H1 (cell line): Measurements from ENCODE around the gene NOS3. TPM values are rescaled to one million over a fixed set of nuclear protein-coding genes. Genes with fewer than 3 reads are reported as not detected.

Experiments
- CTCF ChIA-PET: fragments of 300-600 bp; sonication (Branson Sonifier 250); formaldehyde crosslinking; loops from one replicate; lab custom pipeline; 2021; ENCODE audit not compliant: partially characterized antibody; lab: Charles Lee
- POLR2A ChIA-PET: fragments of 300-600 bp; sonication (Branson Sonifier 250); formaldehyde crosslinking; loops from one replicate; lab custom pipeline; 2021; ENCODE audit warnings: inconsistent platforms; ENCODE audit not compliant: partially characterized antibody; lab: Charles Lee
- DNase-seq, 2 experiments: peaks; one replicate each; pipeline versions ENCODE4 v3.0.0 to v3.0.0-alpha.2; 2010 to 2022; ENCODE audit warnings: low spot score in 2 of 2, low read depth in 1 of 2, mixed read lengths in 1 of 2
- FAIRE-seq: peaks from 2 replicates; lab custom pipeline; 2011; peaks lifted over from hg19 to GRCh38; lab: Jason Lieb, UNC
- H2AFZ ChIP-seq: 2 replicates; pipeline ENCODE4 v1.8.1; 2012; ENCODE audit warnings: low read length, inconsistent platforms
- H2AK5ac ChIP-seq: 2 replicates; pipeline ENCODE4 v1.6.1; 2013; ENCODE audit warnings: low read depth, low read length
- H2BK120ac ChIP-seq: replicated peaks from 2 replicates; pipeline ENCODE3; 2013; ENCODE audit warnings: low read depth, low read length, inconsistent platforms
- H2BK12ac ChIP-seq: 2 replicates; pipeline ENCODE4 v1.6.1; 2013; ENCODE audit warnings: low read depth, low read length
- H2BK15ac ChIP-seq: 2 replicates; pipeline ENCODE4 v1.6.1; 2013; ENCODE audit warnings: low read length
- H2BK20ac ChIP-seq: 2 replicates; pipeline ENCODE4 v1.6.1; 2013; ENCODE audit warnings: low read length
- H2BK5ac ChIP-seq: 2 replicates; pipeline ENCODE4 v1.6.1; 2013; ENCODE audit warnings: low read depth, low read length
- H3K14ac ChIP-seq: 2 replicates; pipeline ENCODE4 v1.6.1; 2013; ENCODE audit warnings: inconsistent platforms; ENCODE audit not compliant: insufficient read length
- H3K18ac ChIP-seq: 2 replicates; pipeline ENCODE4 v1.6.1; 2013; ENCODE audit warnings: low read length; ENCODE audit errors: extremely low read depth
- H3K23ac ChIP-seq: 2 replicates; pipeline ENCODE4 v1.6.1; 2013; ENCODE audit warnings: inconsistent platforms; ENCODE audit not compliant: insufficient read length
- H3K23me2 ChIP-seq: 2 replicates; pipeline ENCODE4 v1.6.1; 2013; ENCODE audit warnings: low read depth, low read length
- H3K27ac ChIP-seq: 2 replicates; pipeline ENCODE4 v1.6.1; 2011; ENCODE audit warnings: low read depth, low read length, inconsistent platforms
- H3K27me3 ChIP-seq, 4 experiments: replicated peaks in 1 of 4; 1 replicate in 1 of 4; 2 replicates in 3 of 4; pipeline versions ENCODE4 v1.6.1 to v1.8.1; 2011 to 2013; ENCODE audit warnings: low read length in 3 of 4, mild to moderate bottlenecking in 3 of 4, inconsistent platforms in 2 of 4, mixed read lengths in 2 of 4, moderate library complexity in 1 of 4; ENCODE audit not compliant: control insufficient read depth in 3 of 4, insufficient read depth in 3 of 4; ENCODE audit errors: extremely low read depth in 1 of 4
- H3K36me3 ChIP-seq, 4 experiments: 2 replicates each; pipeline versions ENCODE4 v1.6.1 to v1.8.1; 2011 to 2013; ENCODE audit warnings: mild to moderate bottlenecking in 4 of 4, low read length in 3 of 4, moderate library complexity in 2 of 4, control low read depth in 1 of 4, inconsistent platforms in 1 of 4; ENCODE audit not compliant: insufficient read depth in 4 of 4, control insufficient read depth in 2 of 4
- H3K4ac ChIP-seq: replicated peaks from 2 replicates; pipeline ENCODE3; 2013; ENCODE audit warnings: low read length, low read depth, mixed read lengths, inconsistent platforms; ENCODE audit not compliant: insufficient read length
- H3K4me1 ChIP-seq, 4 experiments: replicated peaks in 1 of 4; 1 replicate in 1 of 4; 2 replicates in 3 of 4; pipeline versions ENCODE4 v1.6.1 to v1.8.1; 2011 to 2013; ENCODE audit warnings: low read length in 3 of 4, inconsistent platforms in 2 of 4, mixed read lengths in 1 of 4; ENCODE audit not compliant: insufficient read depth in 4 of 4, control insufficient read depth in 3 of 4
- H3K4me2 ChIP-seq, 2 experiments: 2 replicates each; pipeline versions ENCODE4 v1.6.1 to v1.8.1; 2011 to 2013; ENCODE audit warnings: low read depth in 2 of 2, low read length in 2 of 2, control low read depth in 1 of 2, inconsistent platforms in 1 of 2, mild to moderate bottlenecking in 1 of 2; ENCODE audit not compliant: insufficient read depth in 1 of 2
- H3K4me3 ChIP-seq, 4 experiments: fragments of 200-600, 300-600 bp in 1 of 4; sonication (generic), shearing (Covaris generic), sonication (Bioruptor Twin) in 1 of 4; 2 replicates each; pipeline versions ENCODE4 v1.5.1 to v1.8.1; 2011 to 2016; ENCODE audit warnings: low read length in 4 of 4, low read depth in 3 of 4, control low read depth in 2 of 4, inconsistent platforms in 2 of 4, mild to moderate bottlenecking in 2 of 4, mixed read lengths in 1 of 4, moderate library complexity in 1 of 4; ENCODE audit not compliant: insufficient read depth in 2 of 4; ENCODE audit errors: extremely low read depth in 1 of 4
- H3K56ac ChIP-seq: replicated peaks from 2 replicates; pipeline ENCODE3; 2013; ENCODE audit warnings: low read depth, mild to moderate bottlenecking, mixed read lengths, low read length, inconsistent platforms; ENCODE audit not compliant: insufficient read length
- H3K79me1 ChIP-seq: 2 replicates; pipeline ENCODE4 v1.6.1; 2013; ENCODE audit warnings: low read depth, low read length, control low read depth
- H3K79me2 ChIP-seq, 2 experiments: 2 replicates each; pipeline versions ENCODE4 v1.6.1 to v1.8.1; 2012 to 2013; ENCODE audit warnings: low read length in 2 of 2, mild to moderate bottlenecking in 2 of 2, inconsistent platforms in 1 of 2; ENCODE audit not compliant: insufficient read depth in 2 of 2, control insufficient read depth in 1 of 2
- H3K9ac ChIP-seq, 4 experiments: replicated peaks in 1 of 4; 1 replicate in 1 of 4; 2 replicates in 3 of 4; pipeline versions ENCODE4 v1.6.1 to v1.8.1; 2011 to 2013; ENCODE audit warnings: low read depth in 3 of 4, low read length in 3 of 4, control low read depth in 2 of 4, mild to moderate bottlenecking in 2 of 4, moderate library complexity in 2 of 4, inconsistent platforms in 1 of 4; ENCODE audit errors: extremely low read depth in 1 of 4
- H3K9me3 ChIP-seq, 2 experiments: 2 replicates each; pipeline versions ENCODE4 v1.6.1 to v1.8.1; 2012 to 2013; ENCODE audit warnings: mild to moderate bottlenecking in 2 of 2, moderate library complexity in 2 of 2, control low read depth in 1 of 2, inconsistent platforms in 1 of 2, low read depth in 1 of 2, low read length in 1 of 2, mixed read lengths in 1 of 2; ENCODE audit not compliant: insufficient read depth in 2 of 2
- H4K20me1 ChIP-seq, 2 experiments: replicated peaks in 1 of 2; 2 replicates each; pipeline versions ENCODE3 to v1.8.1; 2011 to 2013; ENCODE audit warnings: inconsistent platforms in 2 of 2, low read length in 2 of 2, mild to moderate bottlenecking in 1 of 2; ENCODE audit not compliant: insufficient read depth in 2 of 2, control insufficient read depth in 1 of 2
- H4K5ac ChIP-seq: 2 replicates; pipeline ENCODE4 v1.6.1; 2013; ENCODE audit warnings: low read length, low read depth, mixed read lengths, inconsistent platforms; ENCODE audit not compliant: insufficient read length
- H4K8ac ChIP-seq: 2 replicates; pipeline ENCODE4 v1.8.0; 2013; ENCODE audit warnings: mild to moderate bottlenecking, moderate library complexity, low read length, inconsistent platforms; ENCODE audit not compliant: insufficient read depth; ENCODE audit errors: extremely low read depth
- H4K91ac ChIP-seq: replicated peaks from 2 replicates; pipeline ENCODE3; 2013; ENCODE audit warnings: low read length, mixed read lengths, inconsistent platforms; ENCODE audit not compliant: insufficient read length
- BACH1 ChIP-seq: IDR thresholded peaks from 2 replicates; pipeline ENCODE4 v1.6.1; 2012; ENCODE audit warnings: low read length, improper control_type of control experiment
- CBX8 ChIP-seq: fragments of 300-800, 300-1000 bp; sonication (generic); IDR thresholded peaks from 2 replicates; pipeline ENCODE4 v1.7.1; 2016; ENCODE audit warnings: low read depth, low read length, borderline replicate concordance
- JUND ChIP-seq: IDR thresholded peaks from 2 replicates; pipeline ENCODE4 v1.6.1; 2011; ENCODE audit warnings: mild to moderate bottlenecking, improper control_type of control experiment, low read length
- MAFK ChIP-seq: IDR thresholded peaks from 2 replicates; pipeline ENCODE4 v1.6.1; 2012; ENCODE audit warnings: low read depth, mild to moderate bottlenecking, improper control_type of control experiment, low read length
- WGBS, 2 experiments: shearing (Covaris generic) in 1 of 2; methylation state at CpG; one replicate each; pipeline versions ENCODE4 v1.1.6 to v1.1.7; 2013 to 2015; ENCODE audit warnings: low lambda C conversion rate in 2 of 2, mixed read lengths in 2 of 2, inconsistent platforms in 1 of 2, low coverage in 1 of 2, missing lambda C conversion rate in 1 of 2; ENCODE audit not compliant: insufficient replicate concordance in 2 of 2, insufficient coverage in 1 of 2, insufficient read length in 1 of 2; ENCODE audit errors: extremely low coverage in 1 of 2, missing lambda C conversion rate in 1 of 2; 5-methylcytosine and 5-hydroxymethylcytosine counted together
- long read RNA-seq, 2 experiments: library from RNA in 1 of 2; library from capped mRNA in 1 of 2; stranded (forward); transcript quantifications; one replicate each; pipeline ENCODE4 v2.0.0, GENCODE V29; 2021; ENCODE audit warnings: inconsistent platforms in 1 of 2
- polyA minus RNA-seq, 3 experiments: library from RNA; depleted of rRNA, polyadenylated mRNA; stranded (reverse); fragments of >200 nt; gene quantifications; 1 replicate in 2 of 3; 2 replicates in 1 of 3; pipeline ENCODE4 v1.2.3, GENCODE V29; 2011
- polyA plus RNA-seq, 7 experiments: library from polyadenylated mRNA; depleted of rRNA in 3 of 7; stranded (reverse) in 5 of 7; unstranded in 2 of 7; fragments of >200 nt in 5 of 7; fragments of 200-250 nt in 2 of 7; gene quantifications; 1 replicate in 5 of 7; 2 replicates in 1 of 7; 4 replicates in 1 of 7; pipeline versions ENCODE4 v1.2.1 to v1.2.3, GENCODE V29; 2011 to 2013; ENCODE audit warnings: missing spikeins in 2 of 7, mixed read lengths in 2 of 7
- total RNA-seq: library from RNA; stranded (reverse); fragmentation: NEBNext Ultra II Directional; extraction: Animal tissue kit (Norgen Biotek cat#: 25700); gene quantifications from 2 replicates; pipeline ENCODE4 v1.2.1, GENCODE V29; 2021

The NOS3 gene
- total RNA-seq (4.4 and 4.7 TPM in 2 replicates), polyA plus RNA-seq (2011; rRNA removed) (16.2 and 20.9 TPM in 2 replicates), polyA minus RNA-seq (2011; rRNA and poly(A)+ RNA removed) (5.4 and 6.9 TPM in 2 replicates)
- 8.1 TPM for polyA plus RNA-seq (2011; cell fraction: cytosol; rRNA removed)
- 12.6 TPM for polyA plus RNA-seq (2011; cell fraction: nucleus; rRNA removed)
- polyA plus RNA-seq (2012, experiment 1 of 2), result 4.2 to 10.6 TPM (median 8.1 TPM) in 4 replicates
- 5.2 TPM for polyA plus RNA-seq (2012, experiment 2 of 2)
- 4.2 TPM for polyA plus RNA-seq (2013, experiment 1 of 2)
- polyA plus RNA-seq (2013, experiment 2 of 2), result 3.5 TPM
- 7.7 TPM for polyA minus RNA-seq (2011; cell fraction: cytosol; rRNA and poly(A)+ RNA removed)
- polyA minus RNA-seq (2011; cell fraction: nucleus; rRNA and poly(A)+ RNA removed), result 10.1 TPM
- long read RNA-seq, experiment 1, partial matches to known transcripts, result 2 of 3 reads
- long read RNA-seq, experiment 1, other reads (novel, unspliced or antisense), result 0 of 3 reads
- long read RNA-seq, experiment 2, partial matches to known transcripts, result 0 of 1 reads
- long read RNA-seq, experiment 2, other reads (novel, unspliced or antisense), result 0 of 1 reads

GRCh38 chr7:150990416-150991186 is at the start of gene NOS3:
Gene NOS3, plus strand, starts transcription at chr7:150991017. Its CDS starts 2,787 bp downstream, at chr7:150993804.
- Histone ChIP-seq H2BK120ac (no peak within 1 kb of the TSS), H3K23ac (no peak within 1 kb of the TSS), H3K79me1 (no peaks in the 10 kb centered on the region), H3K79me2 (no peaks in the 10 kb centered on the region), H2AFZ (no peak within 1 kb of the TSS), H3K4me1 (peaks cover 4 to 24% (median 17%) of the 10 kb centered on the region in 4 experiments), H3K14ac (no peak within 1 kb of the TSS), H2BK5ac (peak within 1 kb of the TSS; percentile 27; the same call in 1 of the 2 replicates), H3K9me3 (no peaks in the 10 kb centered on the region), H3K23me2 (no peaks in the 10 kb centered on the region), H4K5ac (no peak within 1 kb of the TSS), H2BK12ac (peak within 1 kb of the TSS; percentile 87), H2BK15ac (peak within 1 kb of the TSS; percentile 61; the same call in 1 of the 2 replicates), H3K36me3 (no peaks in the 10 kb centered on the region), H3K18ac (no peak within 1 kb of the TSS), H4K8ac (no peak within 1 kb of the TSS), H3K56ac (no peak within 1 kb of the TSS), H3K27me3 (no peaks in the 10 kb centered on the region), H3K4ac (no peak within 1 kb of the TSS), H3K27ac (no peak within 1 kb of the TSS), H2BK20ac (peak within 1 kb of the TSS; percentile 97), H3K9ac (no peak within 1 kb of the TSS), H4K20me1 (peaks cover 0 to 2% of the 10 kb centered on the region in 2 experiments), H2AK5ac (peak within 1 kb of the TSS; percentile 54; the same call in 1 of the 2 replicates), H3K4me2 (no peak within 1 kb of the TSS), H4K91ac (no peak within 1 kb of the TSS), H3K4me3 (no peak within 1 kb of the TSS)
- DNase-seq, result no peak
- ChIA-PET CTCF (interaction anchor here (0.7 to 7.6 kb wide), 10 partner anchors 12 to 114 kb away, joined by 3 to 142 read pairs (median 6); no protein-coding TSS in a partner anchor), POLR2A (interaction anchor here (1.0 kb wide), 1 partner anchor 29 kb away, joined by 3 read pairs; no protein-coding TSS in a partner anchor)
- FAIRE-seq, result no peak
- WGBS, 2 experiments, result 73% methylated on average over 12 of the region's 12 CpGs; no CpG with 5 or more reads in 1 of the 2 experiments
- no peak for TF ChIP-seq CBX8
- TF ChIP-seq JUND, result peak; percentile 67
- TF ChIP-seq BACH1, result peak; percentile 74
- 0 out of 2 replicates have a peak, but pooled peaks have one; percentile 48 for TF ChIP-seq MAFK
